Measurements from ENCODE around the gene ABCD4.
A peak's percentile ranks its signal among the peaks of the same experiment; 100 is the strongest.

The ABCD4 gene

GRCh38 chr14:74309125-74310022 is 6.6 kb upstream of the ABCD4 start:
- Histone ChIP-seq H3K4me1 (ENCODE audit: low read depth, poor library complexity, severe bottlenecking) (no peaks in the 10 kb centered on the region), H3K4me3 (IDR thresholded peaks at IDR 0.05; ENCODE audit: insufficient read depth, low read depth, low read length) (no peak overlapping the region)
- TF ChIP-seq CTCF (conservative IDR thresholded peaks at IDR 0.05; ENCODE audit: low read depth, low read length), result no peak

GRCh38 chr14:74308695-74309094 is 6.0 kb upstream of the ABCD4 start:
- H3K27me3 ChIP-seq (ENCODE audit: insufficient read depth, low read depth), result no peaks in the 10 kb centered on the region
- H3K4me2 ChIP-seq, result no peak overlapping the region
- H3K27ac ChIP-seq, result no peak overlapping the region
- no peaks in the 10 kb centered on the region for H3K36me3 ChIP-seq (ENCODE audit: insufficient read depth)
- no peaks in the 10 kb centered on the region for H3K4me1 ChIP-seq (ENCODE audit: low read depth, poor library complexity, severe bottlenecking)
- no peak overlapping the region for H3K4me3 ChIP-seq (IDR thresholded peaks at IDR 0.05; ENCODE audit: insufficient read depth, low read depth, low read length)
- H3K9ac ChIP-seq, result no peak overlapping the region
- H3K79me2 ChIP-seq (ENCODE audit: insufficient read depth, low read depth), result no peaks in the 10 kb centered on the region
- H2AFZ ChIP-seq (ENCODE audit: low read depth), result no peak overlapping the region
- TF ChIP-seq CTCF (conservative IDR thresholded peaks at IDR 0.05; ENCODE audit: low read depth, low read length), result no peak
- no peaks in the 10 kb centered on the region for H4K20me1 ChIP-seq (ENCODE audit: insufficient read depth)

More at GRCh38 chr14:74309125-74310022, 6.6 kb upstream of the ABCD4 start:
- Histone ChIP-seq H3K9ac (no peak overlapping the region), H3K4me2 (no peak overlapping the region), H4K20me1 (ENCODE audit: insufficient read depth) (no peaks in the 10 kb centered on the region), H3K36me3 (ENCODE audit: insufficient read depth) (no peaks in the 10 kb centered on the region), H3K27me3 (ENCODE audit: insufficient read depth, low read depth) (no peaks in the 10 kb centered on the region), H3K27ac (no peak overlapping the region), H3K79me2 (ENCODE audit: insufficient read depth, low read depth) (no peaks in the 10 kb centered on the region), H2AFZ (ENCODE audit: low read depth) (no peak overlapping the region)

GRCh38 chr14:74302152-74302628 is 544 bp downstream of the ABCD4 start:
- no peaks in the 10 kb centered on the region for H3K79me2 ChIP-seq (ENCODE audit: insufficient read depth, low read depth)
- peak overlapping the region; percentile 40 for H3K27ac ChIP-seq
- peak overlapping the region; percentile 37; the same call in 1 of the 2 replicates for H3K4me2 ChIP-seq
- H4K20me1 ChIP-seq (ENCODE audit: insufficient read depth), result no peaks in the 10 kb centered on the region
- peaks cover 7% of the 10 kb centered on the region for H3K4me1 ChIP-seq (ENCODE audit: low read depth, poor library complexity, severe bottlenecking)
- no peak overlapping the region for H3K4me3 ChIP-seq (IDR thresholded peaks at IDR 0.05; ENCODE audit: insufficient read depth, low read depth, low read length)
- peak overlapping the region; percentile 91 for H2AFZ ChIP-seq (ENCODE audit: low read depth)
- H3K9ac ChIP-seq, result peak overlapping the region; percentile 44; the same call in 1 of the 2 replicates
- H3K36me3 ChIP-seq (ENCODE audit: insufficient read depth), result no peaks in the 10 kb centered on the region
- no peak; the same call in 1 of the 2 replicates for TF ChIP-seq CTCF (conservative IDR thresholded peaks at IDR 0.05; ENCODE audit: low read depth, low read length)
- H3K27me3 ChIP-seq (ENCODE audit: insufficient read depth, low read depth), result no peaks in the 10 kb centered on the region

GRCh38 chr14:74301594-74302151 is 1.1 kb downstream of the ABCD4 start:
- Histone ChIP-seq H3K27ac (no peak overlapping the region), H3K4me1 (ENCODE audit: low read depth, poor library complexity, severe bottlenecking) (peaks cover 7% of the 10 kb centered on the region), H3K27me3 (ENCODE audit: insufficient read depth, low read depth) (no peaks in the 10 kb centered on the region), H4K20me1 (ENCODE audit: insufficient read depth) (no peaks in the 10 kb centered on the region), H3K79me2 (ENCODE audit: insufficient read depth, low read depth) (no peaks in the 10 kb centered on the region), H3K36me3 (ENCODE audit: insufficient read depth) (no peaks in the 10 kb centered on the region), H3K4me2 (peak overlapping the region; percentile 37; the same call in 1 of the 2 replicates), H3K9ac (no peak overlapping the region), H3K4me3 (IDR thresholded peaks at IDR 0.05; ENCODE audit: insufficient read depth, low read depth, low read length) (no peak overlapping the region), H2AFZ (ENCODE audit: low read depth) (no peak overlapping the region)
- no peak for TF ChIP-seq CTCF (conservative IDR thresholded peaks at IDR 0.05; ENCODE audit: low read depth, low read length)

Data from KMS-11 (cell line).